Posterior vena cava (tissue), 2 donors: ENCODE data around the gene GRK4. TPM values are rescaled to one million over a fixed set of nuclear protein-coding genes. Genes with fewer than 3 reads are reported as not detected.
"Not testable (repeated sequence)": the region's sequence is repeated elsewhere in the genome, so short reads cannot be mapped to it uniquely, and the experiment has no call there.

Experiments used
- DNase-seq: peaks from one replicate; pipeline ENCODE4 v3.0.0-alpha.2; 2020; ENCODE audit warnings: low spot score
- intact Hi-C, 2 donors: fragments of 100-400 bp; cut with DNase I; formaldehyde crosslinking; loops; one replicate each; pipeline versions ENCODE4 v1.14.1 to v1.14.2; 2022 to 2023
- total RNA-seq, 2 donors: library from RNA; stranded (reverse); fragmentation: NEBNext Ultra II Directional; extraction: Animal tissue kit (Norgen Biotek cat#: 25700); gene quantifications; one replicate each; pipeline ENCODE4 v1.2.1, GENCODE V29; 2021
- donor health status: DM: yes; HTN: yes; CAD: no.
- donor health status: DM: yes; HTN: yes; CAD: no.

GRK4 gene
- total RNA-seq, 2 donors from 2014 or later = 5.6 to 8.0 TPM

GRCh38 chr4:2938906-2939305 is 24.5 kb upstream of the GRK4 start:
- intact Hi-C loops = loop anchor here in 1 of 2 donors (10.0 kb wide), 1 partner anchor 174 kb away; no protein-coding TSS in a partner anchor
- no peak for DNase-seq

- DNase-seq = peak; percentile 72
- intact Hi-C loops = loop anchor here in 1 of 2 donors (10.0 kb wide), 1 partner anchor 175 kb away; no protein-coding TSS in a partner anchor
These were observed 23.8 kb upstream of the GRK4 start for GRCh38 chr4:2939383-2940243.

- intact Hi-C loops = no loop called here
- peak; percentile 72 for DNase-seq
These were observed 22.9 kb upstream of the GRK4 start for GRCh38 chr4:2940267-2941137.

- intact Hi-C loops = no loop called here
- DNase-seq = no peak
These were observed 22.0 kb upstream of the GRK4 start for GRCh38 chr4:2941138-2942036.

- intact Hi-C loops = no loop called here
- no peak for DNase-seq
These were observed 21.3 kb upstream of the GRK4 start for GRCh38 chr4:2942037-2942531.

- DNase-seq = no peak
- intact Hi-C loops = no loop called here
These were observed 20.6 kb upstream of the GRK4 start for GRCh38 chr4:2942532-2943363.

DNA sequence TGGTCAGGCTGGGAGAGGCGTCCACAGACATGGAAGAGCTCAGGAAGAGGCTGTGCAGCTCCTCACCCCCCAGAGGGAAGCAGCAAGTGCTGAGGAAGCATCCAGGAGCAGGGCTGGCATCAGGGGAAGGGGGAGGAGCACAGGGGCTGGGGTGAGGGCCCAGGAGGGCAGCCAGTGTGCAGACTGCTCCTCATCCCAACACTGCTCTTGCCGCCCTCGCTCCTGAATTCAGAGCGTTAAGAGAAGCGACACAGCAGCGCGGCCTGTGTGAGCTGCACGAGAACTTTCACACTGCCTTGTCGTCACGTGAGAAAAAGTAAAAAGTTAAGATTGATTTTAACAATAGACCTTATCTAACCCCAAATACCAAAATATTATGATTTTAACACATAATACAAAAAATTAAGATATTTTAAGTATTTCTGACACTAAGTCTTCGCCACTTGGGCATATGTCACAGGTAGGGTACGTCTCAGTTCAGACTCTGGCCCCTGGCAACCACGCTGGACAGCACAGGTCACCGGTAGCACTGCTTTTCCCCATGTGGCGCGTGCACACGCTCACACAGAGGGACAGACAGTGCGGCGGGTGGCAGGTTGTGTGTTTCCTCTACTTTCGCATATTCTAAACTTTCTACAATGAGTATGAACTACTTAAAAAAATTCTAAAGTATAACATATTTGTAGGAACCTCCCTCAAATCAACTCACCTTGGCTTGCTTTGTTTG is 19.8 kb upstream of the GRK4 start:
- intact Hi-C loops = no loop called here
- DNase-seq = no peak

GRCh38 chr4:2944091-2944482 is 19.3 kb upstream of the GRK4 start:
- no peak for DNase-seq
- intact Hi-C loops = no loop called here

- intact Hi-C loops = no loop called here
- DNase-seq = no peak
These were observed 18.5 kb upstream of the GRK4 start for GRCh38 chr4:2944586-2945526.

- DNase-seq, intact Hi-C loops: not testable (repeated sequence)
These were observed 17.5 kb upstream of the GRK4 start for GRCh38 chr4:2945619-2946604.

GRCh38 chr4:2946812-2947600 is 16.4 kb upstream of the GRK4 start:
- intact Hi-C loops = no loop called here
- DNase-seq = no peak

DNA sequence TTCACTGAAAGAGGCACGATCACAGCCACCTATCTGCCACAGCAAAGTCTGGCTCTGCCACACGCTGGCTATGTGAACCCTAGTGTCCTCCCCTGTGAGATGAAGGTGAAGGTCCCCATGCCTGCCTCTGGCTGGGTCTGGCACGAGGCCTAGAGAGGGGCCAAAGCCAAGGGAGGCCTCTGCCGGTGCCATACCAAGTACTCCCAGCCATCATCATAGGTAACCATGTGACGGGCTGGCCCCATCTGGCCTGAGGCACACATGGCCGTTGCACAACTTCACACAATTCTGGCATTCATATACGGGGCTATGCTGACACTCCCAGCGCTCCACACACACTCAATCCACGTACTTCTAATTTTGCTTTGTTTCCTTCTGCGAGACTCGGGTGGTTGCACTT is 15.4 kb upstream of the GRK4 start:
- DNase-seq = peak; percentile 65
- intact Hi-C loops = no loop called here

DNA sequence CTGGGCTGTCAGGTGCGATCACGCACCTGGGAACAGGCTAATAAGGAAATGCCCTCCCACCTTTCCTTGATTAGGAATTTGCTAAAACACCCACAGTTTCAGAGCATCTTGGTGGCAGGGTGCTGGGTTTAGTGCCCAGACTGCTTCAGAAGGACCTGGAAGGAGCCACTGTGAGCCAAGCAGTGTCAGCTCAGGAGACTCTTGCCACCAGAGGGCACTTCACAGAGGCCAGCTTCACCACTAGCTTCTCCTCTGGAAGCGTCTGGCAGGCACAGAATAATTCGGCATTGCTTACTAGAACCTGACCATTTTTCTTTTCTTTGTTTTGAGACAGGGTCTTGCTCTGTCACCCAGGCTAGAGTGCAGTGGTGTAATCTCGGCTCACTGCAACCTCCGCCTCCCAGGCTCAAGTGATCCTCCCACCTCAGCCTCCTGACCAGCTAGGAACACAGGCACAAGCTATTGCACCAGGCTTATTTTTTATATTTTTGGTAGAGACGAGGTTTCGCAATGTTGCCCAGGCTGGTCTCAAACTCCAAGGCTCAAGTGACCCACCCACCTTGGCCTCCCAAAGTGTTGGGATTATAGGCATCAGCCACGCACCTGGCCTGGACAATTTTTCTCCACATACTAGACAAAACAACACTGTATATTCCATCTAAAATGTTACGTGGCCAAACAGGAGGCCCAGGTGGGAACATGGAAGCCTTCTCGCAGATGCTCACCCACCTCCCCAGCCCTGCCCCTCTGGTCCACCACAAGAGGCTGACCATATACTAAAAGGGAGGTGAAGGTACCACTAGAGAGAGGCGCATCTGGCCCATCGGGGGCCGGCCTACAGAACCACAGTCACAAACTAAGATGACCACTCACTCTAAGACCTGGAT is 14.2 kb upstream of the GRK4 start:
- peak; percentile 54 for DNase-seq
- intact Hi-C loops = no loop called here

DNA sequence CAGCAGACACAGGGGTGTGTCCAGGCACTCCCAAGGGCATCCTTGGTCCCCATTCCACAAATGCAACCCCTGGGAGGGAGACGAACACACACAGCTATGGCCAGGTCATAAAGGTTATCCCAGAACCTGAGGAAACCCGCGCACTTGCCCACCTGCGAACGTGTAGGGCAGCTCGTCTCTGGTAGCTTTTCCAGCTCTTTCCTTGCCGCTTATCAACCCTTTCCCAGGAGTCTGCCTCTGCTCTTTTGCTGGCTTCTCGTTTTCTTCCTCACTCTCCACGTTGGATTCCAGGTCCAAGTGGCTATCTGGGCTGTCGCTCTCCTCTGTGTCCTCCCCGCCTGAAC is 13.6 kb upstream of the GRK4 start:
- DNase-seq = no peak
- intact Hi-C loops = no loop called here
